IPS DF 6.9 (cell line): ENCODE data around the gene XRCC5.

Experiments used
- DNase-seq: peaks from one replicate; pipeline ENCODE4 v3.0.0-alpha.2; 2013; ENCODE audit warnings: low read depth, low spot score
- H3K27ac ChIP-seq: one replicate; pipeline ENCODE4 v1.5.1; 2013; ENCODE audit warnings: low read length, control low read depth
- H3K27me3 ChIP-seq: 2 replicates; pipeline ENCODE4 v1.6.1; 2013; ENCODE audit warnings: mild to moderate bottlenecking, low read length; ENCODE audit not compliant: control insufficient read depth, insufficient read depth
- H3K36me3 ChIP-seq: 2 replicates; pipeline ENCODE4 v1.6.1; 2013; ENCODE audit warnings: low read length; ENCODE audit not compliant: control insufficient read depth, insufficient read depth
- H3K4me1 ChIP-seq: 2 replicates; pipeline ENCODE4 v1.6.1; 2013; ENCODE audit warnings: low read length; ENCODE audit not compliant: control insufficient read depth, insufficient read depth
- H3K4me3 ChIP-seq: 2 replicates; pipeline ENCODE4 v1.5.1; 2013; ENCODE audit warnings: mild to moderate bottlenecking, low read length
- H3K9me3 ChIP-seq: 2 replicates; pipeline ENCODE4 v1.6.1; 2013; ENCODE audit warnings: low read length, inconsistent platforms; ENCODE audit not compliant: control insufficient read depth, insufficient read depth
- WGBS: extraction: QIAGEN DNeasy Blood & Tissue Kit; methylation state at CpG from one replicate; pipeline ENCODE4 v1.1.7; 2013; ENCODE audit warnings: mixed read lengths, missing lambda C conversion rate; ENCODE audit not compliant: insufficient read length, insufficient coverage; 5-methylcytosine and 5-hydroxymethylcytosine counted together

Gene XRCC5

DNA sequence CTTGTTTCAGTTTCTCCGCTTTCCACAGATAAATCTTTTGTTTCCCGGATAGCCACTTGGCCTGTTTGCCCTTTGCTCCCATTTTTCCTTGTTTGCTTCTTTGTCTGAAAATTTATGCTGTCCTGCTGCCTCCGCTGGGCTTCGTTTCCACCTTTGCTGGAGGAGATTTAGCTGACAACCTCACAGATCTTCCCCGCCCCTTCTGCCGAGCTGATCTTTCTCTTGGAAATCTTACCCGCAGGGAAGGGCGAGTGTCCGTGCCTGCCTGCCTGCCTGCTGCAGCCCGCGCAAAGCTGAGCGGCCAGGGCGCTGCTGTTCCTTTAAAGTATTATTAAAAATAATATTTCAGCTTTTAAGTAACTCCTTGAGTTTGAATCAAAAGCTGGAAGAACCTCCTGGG, 1.4 kb upstream of the XRCC5 start:
- no peaks in the 10 kb centered on the region for H3K4me1 ChIP-seq
- no peak overlapping the region for H3K27ac ChIP-seq
- no peaks in the 10 kb centered on the region for H3K27me3 ChIP-seq
- peaks cover 3% of the 10 kb centered on the region; the same call in 1 of the 2 replicates for H3K36me3 ChIP-seq
- no CpG with 5 or more reads among the region's 13 CpGs for WGBS
- H3K4me3 ChIP-seq = no peak overlapping the region
- no peaks in the 10 kb centered on the region for H3K9me3 ChIP-seq
- no peak for DNase-seq

DNA sequence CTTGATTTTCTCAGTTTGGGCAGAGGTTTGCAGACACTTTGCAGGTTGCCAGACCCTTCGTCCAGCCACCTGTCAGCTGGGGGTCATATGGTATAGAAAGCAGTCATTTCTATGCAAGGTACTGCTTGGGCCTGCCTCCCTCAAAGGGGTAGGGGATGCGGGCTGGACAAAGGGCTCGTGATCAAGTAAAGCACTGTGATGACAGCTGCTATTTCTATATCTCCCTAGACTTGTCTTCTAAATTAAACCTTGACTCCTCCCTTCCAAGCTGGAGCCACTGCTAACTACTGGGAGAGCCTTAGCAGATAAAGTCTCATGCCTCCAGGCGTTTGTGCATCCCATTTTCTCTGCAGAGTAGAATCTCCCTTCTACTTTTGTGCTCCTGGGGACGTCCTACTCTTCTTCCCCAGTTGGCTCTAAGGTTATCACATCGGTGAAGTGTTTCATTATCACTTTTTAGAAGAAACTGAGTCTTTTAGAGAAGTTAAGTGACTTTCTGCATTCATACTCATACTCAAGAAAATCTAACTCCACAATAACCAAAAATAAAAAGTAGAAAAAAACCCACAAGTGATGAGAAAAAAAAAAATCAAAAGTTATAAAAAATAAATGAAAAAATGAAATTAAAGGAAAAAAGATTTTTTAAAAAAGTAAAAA, 710 bp upstream of the XRCC5 start:
- Histone ChIP-seq H3K27me3 (no peaks in the 10 kb centered on the region), H3K4me1 (no peaks in the 10 kb centered on the region), H3K4me3 (no peak overlapping the region), H3K27ac (no peak overlapping the region), H3K9me3 (no peaks in the 10 kb centered on the region), H3K36me3 (peaks cover 10% of the 10 kb centered on the region; the same call in 1 of the 2 replicates)
- no CpG with 5 or more reads among the region's 6 CpGs for WGBS
- DNase-seq = no peak

DNA sequence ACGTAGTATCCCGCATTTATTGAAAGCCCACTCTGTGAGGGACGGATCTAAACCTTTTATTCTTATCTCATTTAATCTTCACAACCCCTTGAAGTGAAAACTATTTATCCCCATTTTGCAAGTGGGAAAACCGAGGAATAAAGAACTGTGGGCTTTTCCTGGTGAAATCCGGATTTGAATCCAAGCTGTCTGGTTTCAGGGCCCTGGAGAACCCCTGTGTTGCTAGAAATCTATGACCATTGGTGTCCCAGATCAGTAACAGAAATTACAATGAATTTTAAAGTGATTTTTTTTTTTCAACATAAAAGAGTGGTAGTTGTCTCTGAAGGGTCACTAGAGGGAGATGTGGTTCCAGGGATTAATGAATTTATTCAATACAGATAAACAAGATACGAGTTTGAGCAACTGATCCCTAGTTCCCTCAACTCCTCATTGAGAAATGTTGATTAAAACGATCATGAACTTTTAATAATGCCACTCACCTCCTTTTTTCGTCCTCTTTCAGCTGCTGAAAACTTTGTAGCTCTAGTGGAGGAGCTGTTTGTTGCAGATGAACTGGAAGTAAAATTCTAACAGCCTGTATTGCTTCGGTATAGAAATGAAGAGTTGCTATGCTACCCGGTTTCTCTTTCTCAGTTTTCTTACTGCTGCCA, 940 bp downstream of the XRCC5 start:
- Histone ChIP-seq H3K27ac (no peak overlapping the region), H3K9me3 (no peaks in the 10 kb centered on the region), H3K36me3 (peaks cover 12% of the 10 kb centered on the region; the same call in 1 of the 2 replicates), H3K4me1 (no peaks in the 10 kb centered on the region; the same call in 1 of the 2 replicates), H3K4me3 (peak overlapping the region; percentile 98; the same call in 1 of the 2 replicates), H3K27me3 (no peaks in the 10 kb centered on the region)
- DNase-seq = no peak
- no CpG with 5 or more reads among the region's 10 CpGs for WGBS

- no peak for DNase-seq
- WGBS = no CpG with 5 or more reads among the region's 1 CpG
- Histone ChIP-seq H3K4me3 (no peak overlapping the region), H3K9me3 (no peaks in the 10 kb centered on the region), H3K27ac (no peak overlapping the region), H3K36me3 (peaks cover 12% of the 10 kb centered on the region; the same call in 1 of the 2 replicates), H3K4me1 (no peaks in the 10 kb centered on the region; the same call in 1 of the 2 replicates), H3K27me3 (no peaks in the 10 kb centered on the region)
Measured at GRCh38 chr2:216110620-216111019, 1.5 kb downstream of the XRCC5 start.

DNA sequence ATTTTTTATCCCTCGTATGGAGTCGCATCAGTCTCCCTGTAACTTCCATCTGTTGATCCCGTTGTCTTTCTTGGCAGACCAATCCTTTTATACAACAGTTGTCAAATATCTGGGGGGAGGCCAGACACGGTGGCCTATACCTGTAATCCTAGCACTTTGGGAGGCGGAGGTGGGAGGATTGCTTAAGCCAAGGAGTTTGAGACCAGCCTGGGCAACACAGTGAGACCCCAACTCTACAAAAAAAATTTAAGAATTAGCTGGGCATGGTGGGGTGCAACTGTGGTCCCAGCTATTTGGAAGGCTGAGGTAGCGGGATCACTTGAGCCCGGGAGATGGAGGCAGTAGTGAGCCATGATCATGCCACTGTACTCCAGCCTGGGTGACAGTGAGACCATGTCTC, 2.0 kb downstream of the XRCC5 start:
- no peaks in the 10 kb centered on the region for H3K27me3 ChIP-seq
- H3K9me3 ChIP-seq = no peaks in the 10 kb centered on the region
- WGBS = no CpG with 5 or more reads among the region's 7 CpGs
- DNase-seq = no peak
- H3K36me3 ChIP-seq = peaks cover 12% of the 10 kb centered on the region; the same call in 1 of the 2 replicates
- no peak overlapping the region for H3K27ac ChIP-seq
- H3K4me1 ChIP-seq = no peaks in the 10 kb centered on the region; the same call in 1 of the 2 replicates
- H3K4me3 ChIP-seq = no peak overlapping the region

- DNase-seq = no peak
- no peaks in the 10 kb centered on the region for H3K27me3 ChIP-seq
- no peak overlapping the region for H3K4me3 ChIP-seq
- no peak overlapping the region for H3K27ac ChIP-seq
- no CpG with 5 or more reads among the region's 4 CpGs for WGBS
- H3K9me3 ChIP-seq = no peaks in the 10 kb centered on the region
- H3K4me1 ChIP-seq = no peaks in the 10 kb centered on the region; the same call in 1 of the 2 replicates
- H3K36me3 ChIP-seq = peaks cover 19% of the 10 kb centered on the region; the same call in 1 of the 2 replicates
Measured at GRCh38 chr2:216112926-216113325, 3.8 kb downstream of the XRCC5 start.

DNA sequence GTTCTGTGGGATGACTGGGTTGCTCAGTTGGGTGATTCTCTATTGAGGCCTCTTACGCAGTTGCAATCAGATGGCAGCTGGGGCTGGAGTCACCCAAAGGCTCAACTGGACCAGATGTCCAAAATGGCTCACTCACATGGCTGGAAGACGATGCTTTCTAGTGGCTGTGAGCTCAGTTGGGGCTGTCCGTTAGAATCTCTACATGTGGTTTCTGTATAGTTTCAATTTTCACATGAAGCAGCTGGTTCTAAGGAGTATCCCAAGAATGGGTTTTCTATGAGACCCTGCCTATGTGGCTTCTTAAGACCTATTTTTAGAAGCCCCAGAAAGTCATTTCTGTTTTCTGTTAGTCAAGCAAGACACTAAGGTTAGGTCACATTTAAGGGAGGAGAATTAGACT, 4.4 kb downstream of the XRCC5 start:
- Histone ChIP-seq H3K4me3 (no peak overlapping the region), H3K27me3 (no peaks in the 10 kb centered on the region), H3K4me1 (no peaks in the 10 kb centered on the region; the same call in 1 of the 2 replicates), H3K27ac (no peak overlapping the region), H3K9me3 (no peaks in the 10 kb centered on the region), H3K36me3 (peaks cover 22% of the 10 kb centered on the region; the same call in 1 of the 2 replicates)
- DNase-seq = no peak
- no CpG with 5 or more reads among the region's 3 CpGs for WGBS

DNA sequence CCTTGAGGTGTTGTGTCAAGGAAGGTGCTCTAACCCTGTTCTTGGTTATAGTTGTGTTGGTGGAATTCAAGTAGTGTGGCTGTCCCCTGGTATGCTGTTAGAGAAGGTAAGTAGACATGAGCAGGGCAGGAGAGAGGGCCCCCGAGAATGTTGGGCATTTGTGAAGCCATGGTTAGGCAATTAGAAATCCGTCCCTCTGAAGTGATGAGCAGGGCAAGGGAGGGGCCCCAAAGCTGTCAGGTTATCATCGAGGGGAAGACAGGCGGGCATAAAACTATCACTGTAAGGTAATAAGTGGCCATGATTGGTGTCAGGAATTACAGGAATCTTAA, 5.2 kb downstream of the XRCC5 start:
- WGBS = no CpG with 5 or more reads among the region's 4 CpGs
- no peak overlapping the region for H3K4me3 ChIP-seq
- H3K9me3 ChIP-seq = no peaks in the 10 kb centered on the region
- DNase-seq = no peak
- no peak overlapping the region for H3K27ac ChIP-seq
- no peaks in the 10 kb centered on the region for H3K27me3 ChIP-seq
- no peaks in the 10 kb centered on the region; the same call in 1 of the 2 replicates for H3K4me1 ChIP-seq
- peaks cover 26% of the 10 kb centered on the region; the same call in 1 of the 2 replicates for H3K36me3 ChIP-seq

- WGBS = no CpG with 5 or more reads among the region's 29 CpGs
- peaks cover 28% of the 10 kb centered on the region; the same call in 1 of the 2 replicates for H3K36me3 ChIP-seq
Measured at GRCh38 chr2:216114714-216115531, 5.8 kb downstream of the XRCC5 start.

DNA sequence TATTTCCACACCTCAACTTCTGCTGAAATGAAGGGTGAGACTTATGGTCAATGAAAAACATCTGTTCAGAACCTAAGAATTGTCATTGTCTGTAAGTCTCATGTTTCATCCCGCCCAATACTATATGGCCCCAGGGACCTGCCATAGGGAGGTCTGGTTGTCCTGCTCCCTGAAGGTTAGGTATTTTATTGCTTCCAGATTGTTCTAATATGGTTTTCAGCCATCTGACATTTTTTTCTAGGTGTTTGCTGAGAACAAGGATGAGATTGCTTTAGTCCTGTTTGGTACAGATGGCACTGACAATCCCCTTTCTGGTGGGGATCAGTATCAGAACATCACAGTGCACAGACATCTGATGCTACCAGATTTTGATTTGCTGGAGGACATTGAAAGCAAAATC, 7.3 kb downstream of the XRCC5 start:
- DNase-seq = no peak
- H3K27ac ChIP-seq = no peak overlapping the region
- WGBS = no CpG with 5 or more reads among the region's 1 CpG
- no peak overlapping the region for H3K4me3 ChIP-seq
- no peaks in the 10 kb centered on the region; the same call in 1 of the 2 replicates for H3K4me1 ChIP-seq
- peaks cover 33% of the 10 kb centered on the region; the same call in 1 of the 2 replicates for H3K36me3 ChIP-seq
- no peaks in the 10 kb centered on the region for H3K27me3 ChIP-seq
- H3K9me3 ChIP-seq = no peaks in the 10 kb centered on the region

More at GRCh38 chr2:216114714-216115531, 5.8 kb downstream of the XRCC5 start:
- Histone ChIP-seq H3K9me3 (no peaks in the 10 kb centered on the region), H3K27ac (no peak overlapping the region), H3K4me1 (no peaks in the 10 kb centered on the region; the same call in 1 of the 2 replicates), H3K27me3 (no peaks in the 10 kb centered on the region), H3K4me3 (no peak overlapping the region)
- DNase-seq = peak; percentile 100
